Stimulated activated CD4-positive, alpha-beta T cell treated with anti-CD3 and anti-CD28 coated beads, Interleukin-15, amount 100 ng/mL, for 24 hours (primary cell): Measurements from ENCODE around the gene HSPB8.

Experiments used
- DNase-seq: peaks from one replicate; pipeline ENCODE4 v3.0.0-alpha.2; 2020

The HSPB8 gene, protein sequence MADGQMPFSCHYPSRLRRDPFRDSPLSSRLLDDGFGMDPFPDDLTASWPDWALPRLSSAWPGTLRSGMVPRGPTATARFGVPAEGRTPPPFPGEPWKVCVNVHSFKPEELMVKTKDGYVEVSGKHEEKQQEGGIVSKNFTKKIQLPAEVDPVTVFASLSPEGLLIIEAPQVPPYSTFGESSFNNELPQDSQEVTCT

DNA sequence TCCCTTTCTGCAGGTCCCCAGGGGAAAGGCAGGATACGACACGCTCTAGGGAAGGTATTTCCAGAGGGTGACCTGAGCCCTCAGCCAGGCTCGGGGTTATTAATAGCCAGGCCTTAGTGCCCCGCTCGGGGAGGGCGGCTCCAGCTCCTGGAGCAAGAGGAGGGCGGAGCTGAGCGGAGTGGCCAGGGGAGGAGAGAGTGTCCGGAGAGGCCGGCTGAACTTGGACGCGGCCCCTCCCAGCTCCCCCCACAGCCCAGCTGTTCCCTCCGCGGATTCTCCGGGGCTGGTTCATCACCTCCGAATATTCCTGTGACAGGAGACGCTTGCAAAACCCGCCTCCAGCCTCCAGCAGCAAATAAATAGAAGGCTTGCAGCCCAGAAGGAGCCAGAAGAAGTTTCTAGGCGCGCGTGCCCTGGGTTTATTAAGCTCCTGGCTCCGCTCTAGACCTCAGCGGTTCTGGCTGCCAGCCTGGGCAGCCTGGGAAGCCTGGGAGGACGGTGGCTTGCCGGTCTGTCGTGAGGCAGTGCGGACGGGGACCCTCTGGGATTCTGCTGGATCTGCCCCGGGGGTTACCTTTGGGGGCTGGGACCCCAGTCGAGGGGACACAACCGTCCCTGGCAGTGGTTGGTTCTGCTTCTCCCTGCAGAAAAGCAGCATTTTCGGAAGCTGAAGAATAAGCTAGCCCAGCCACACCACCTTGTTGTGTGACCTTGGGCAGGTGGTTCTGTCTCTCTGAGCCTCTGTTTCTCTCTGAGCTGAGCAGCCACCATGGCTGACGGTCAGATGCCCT is at the start of gene HSPB8:
TSS of gene HSPB8 (plus strand) at position 388 of the 791 bp plus-strand sequence. CDS start at position 770, 382 bp downstream.
- no peak for DNase-seq

DNA sequence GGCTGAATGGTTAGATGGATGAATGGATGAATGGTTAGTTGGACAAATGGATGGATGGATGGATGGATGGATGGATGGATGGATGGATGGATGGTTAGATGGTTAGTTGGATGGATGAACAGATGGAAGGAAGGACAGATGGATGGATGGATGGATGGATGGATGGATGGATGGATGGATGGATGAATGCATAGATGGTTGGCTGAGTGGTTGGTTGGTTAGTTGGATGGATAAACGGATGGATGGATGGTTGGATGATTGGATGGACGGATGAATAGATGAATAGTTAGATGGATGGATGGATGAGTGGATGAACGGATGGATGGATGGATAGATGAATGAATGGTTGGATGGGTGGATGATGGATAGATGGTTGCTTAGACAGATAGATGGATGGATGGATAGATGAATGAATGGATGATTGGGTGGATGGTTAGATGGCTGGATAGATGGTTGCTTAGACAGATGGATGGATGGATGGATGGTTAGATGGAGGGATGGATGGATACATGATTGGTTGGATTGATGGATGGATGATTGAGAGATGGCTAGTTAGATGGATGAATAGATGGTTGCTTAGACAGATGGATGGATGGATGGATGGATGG is 48.8 kb upstream of the HSPB8 start:
- DNase-seq, result no peak

DNA sequence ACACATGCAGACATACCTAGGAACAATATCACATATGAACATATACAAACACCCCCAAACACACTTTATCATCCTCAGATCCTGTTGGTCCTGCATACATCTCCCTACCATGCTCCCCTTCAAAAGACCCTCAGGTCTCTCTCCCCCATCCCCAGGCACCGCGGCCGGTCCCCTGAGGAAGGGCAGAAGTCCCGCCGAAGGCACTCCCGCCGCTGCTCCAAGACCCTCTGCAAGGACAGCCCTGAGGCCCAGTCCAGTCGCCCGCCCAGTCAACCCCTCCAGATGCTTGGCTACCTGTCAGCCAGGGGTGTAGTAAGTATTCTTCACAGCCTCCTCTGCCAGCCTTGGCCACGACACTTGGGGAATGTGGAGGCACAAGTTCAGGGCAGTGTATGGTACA is 48.2 kb upstream of the HSPB8 start:
- no peak for DNase-seq

DNA sequence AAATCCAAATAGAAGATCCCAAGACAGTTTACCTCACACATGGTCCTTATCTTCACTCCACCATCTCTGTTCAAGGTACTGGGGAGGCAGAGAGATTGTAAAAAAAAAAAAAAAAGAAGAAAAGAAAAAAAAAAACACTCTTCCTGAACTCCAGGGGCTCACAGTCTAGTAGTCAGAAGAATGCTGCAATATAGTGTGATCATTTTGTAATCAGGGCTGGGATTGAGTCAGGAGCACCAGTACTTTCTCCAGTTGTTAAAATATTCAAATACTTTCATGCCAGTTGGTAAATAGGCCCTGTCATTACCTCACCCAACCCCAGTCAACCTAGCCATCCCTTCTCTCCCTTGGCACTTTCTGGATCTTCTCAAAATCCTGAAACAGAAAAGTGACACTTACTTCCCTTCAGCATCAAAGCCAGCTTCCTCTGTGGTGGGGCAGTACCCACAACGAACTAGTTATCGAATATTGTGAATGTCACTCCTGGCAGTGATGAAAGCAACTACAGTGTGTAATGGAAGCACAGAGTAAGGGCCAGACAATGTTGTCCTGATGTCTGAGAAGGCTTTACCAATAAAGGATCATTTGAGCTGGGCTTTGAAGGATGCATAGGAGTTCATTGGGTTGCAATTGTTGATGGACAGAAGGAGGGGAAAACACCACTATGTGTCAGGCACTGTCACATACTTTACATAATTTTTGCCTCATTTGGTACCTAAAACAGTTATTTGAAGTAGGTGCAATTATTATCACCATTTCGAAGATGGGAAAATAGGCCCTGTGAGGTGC is 44.3 kb upstream of the HSPB8 start:
- DNase-seq, result no peak

DNA sequence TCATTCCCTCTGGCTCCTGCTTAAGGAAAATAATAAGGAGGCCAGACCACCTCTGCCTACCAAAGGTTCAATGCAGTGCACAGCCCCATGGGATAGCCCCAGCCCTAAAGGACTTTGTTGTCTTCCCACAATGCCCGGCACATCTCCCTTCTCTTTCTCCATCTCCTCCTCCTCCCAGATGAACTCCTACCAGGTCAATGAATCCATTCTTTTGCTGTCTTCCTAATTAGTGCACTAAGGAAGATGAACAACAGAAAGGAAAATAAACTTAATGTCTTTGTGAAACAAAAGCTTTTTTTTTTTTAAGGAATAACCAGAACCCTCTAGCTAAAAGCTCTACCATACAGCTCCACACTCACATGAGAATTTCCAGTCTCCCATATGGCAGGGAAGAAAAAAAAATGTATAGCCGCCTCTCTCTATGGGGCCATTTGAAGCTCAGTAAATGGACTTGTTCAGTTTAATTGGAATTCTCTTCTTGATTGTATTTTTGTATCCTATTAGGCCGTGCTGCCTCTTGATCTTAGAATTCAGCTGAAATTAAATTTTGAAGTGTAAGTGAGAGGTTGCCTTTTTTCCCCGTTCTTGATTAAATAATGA is 41.8 kb upstream of the HSPB8 start:
- DNase-seq, result no peak

DNA sequence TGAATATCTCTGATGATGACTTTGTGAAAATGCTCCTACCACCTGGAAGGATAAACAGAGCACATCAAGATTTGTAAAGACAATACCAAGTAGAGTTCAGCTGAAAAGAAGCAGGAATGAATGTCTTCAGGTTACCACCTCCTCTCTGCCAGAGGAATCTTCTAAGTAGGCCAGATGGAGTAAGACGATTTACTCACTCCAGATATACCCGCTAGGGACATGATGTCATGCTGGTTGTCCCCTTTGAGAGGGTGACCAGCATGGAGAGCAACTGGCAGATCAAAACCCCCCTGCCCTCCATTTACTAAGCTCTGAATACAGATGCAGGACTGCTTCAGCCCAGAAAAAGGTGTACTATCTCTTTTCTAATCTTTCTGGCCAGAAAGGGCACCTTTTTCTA is 39.3 kb upstream of the HSPB8 start:
- DNase-seq, result no peak

DNA sequence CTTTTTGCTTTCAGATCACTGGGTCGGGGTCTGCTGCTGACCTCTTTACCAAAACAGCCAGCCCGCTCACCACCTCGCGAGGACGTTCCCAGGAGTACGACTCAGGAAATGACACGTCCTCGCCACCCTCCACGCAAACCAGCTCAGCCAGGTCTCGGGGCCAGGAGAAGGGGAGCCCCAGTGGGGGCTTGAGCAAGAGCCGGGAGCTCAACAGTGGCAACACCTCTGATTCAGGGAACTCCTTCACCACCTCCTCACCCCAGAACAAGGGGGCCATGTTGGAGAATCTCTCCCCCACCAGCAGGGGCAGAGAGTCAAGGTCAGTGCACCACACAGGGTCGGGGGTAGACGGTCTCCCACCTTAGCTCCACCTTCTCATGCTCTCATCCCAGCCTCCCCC is 33.4 kb upstream of the HSPB8 start:
- no peak for DNase-seq

DNA sequence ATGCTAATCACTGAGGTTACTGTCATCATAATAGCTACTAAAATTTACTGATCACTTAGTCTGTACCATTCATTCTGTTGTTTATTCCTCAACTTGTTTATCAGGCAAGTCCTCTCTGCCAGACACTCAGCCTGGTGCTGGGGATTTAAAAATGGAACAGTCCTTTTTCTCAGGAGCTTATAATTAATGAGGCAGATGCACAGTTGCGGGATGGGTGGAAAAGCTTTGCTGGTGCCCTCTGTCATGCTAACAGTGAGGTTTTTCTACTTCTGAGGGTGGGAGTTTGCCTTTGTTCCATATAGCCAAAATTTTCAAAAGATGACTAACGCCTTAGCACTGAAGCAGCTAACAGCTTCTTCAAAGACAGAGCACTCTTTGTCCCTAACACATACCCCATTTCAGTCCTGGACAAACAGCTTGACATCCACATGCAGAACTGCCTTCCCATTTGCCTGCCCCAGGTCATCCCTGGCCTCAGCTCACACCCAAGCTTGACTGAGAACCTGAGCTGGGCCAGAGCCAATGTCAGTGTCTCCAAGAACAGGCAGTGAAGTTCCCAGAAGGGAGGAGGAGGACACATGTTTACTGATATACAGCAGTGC is 30.8 kb upstream of the HSPB8 start:
- DNase-seq, result no peak

DNA sequence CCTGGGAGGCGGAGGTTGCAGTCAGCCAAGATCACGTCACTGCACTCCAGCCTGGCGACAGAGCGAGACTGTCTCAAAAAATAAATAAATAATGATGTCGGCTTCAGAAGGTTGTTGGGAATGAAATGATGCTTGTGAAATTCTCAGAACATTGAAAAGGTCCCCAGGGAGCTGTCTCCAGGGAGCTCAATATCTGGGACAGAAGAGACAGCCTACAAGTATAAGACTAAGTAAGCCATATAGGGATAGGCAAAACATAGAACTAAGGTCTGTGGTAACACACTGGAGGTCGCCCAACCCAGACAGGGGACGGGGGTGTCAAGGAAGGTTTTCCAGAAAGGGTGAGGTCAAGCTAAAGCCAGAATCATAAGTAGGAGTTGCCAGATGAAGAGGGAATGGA is 29.5 kb upstream of the HSPB8 start:
- DNase-seq, result no peak

DNA sequence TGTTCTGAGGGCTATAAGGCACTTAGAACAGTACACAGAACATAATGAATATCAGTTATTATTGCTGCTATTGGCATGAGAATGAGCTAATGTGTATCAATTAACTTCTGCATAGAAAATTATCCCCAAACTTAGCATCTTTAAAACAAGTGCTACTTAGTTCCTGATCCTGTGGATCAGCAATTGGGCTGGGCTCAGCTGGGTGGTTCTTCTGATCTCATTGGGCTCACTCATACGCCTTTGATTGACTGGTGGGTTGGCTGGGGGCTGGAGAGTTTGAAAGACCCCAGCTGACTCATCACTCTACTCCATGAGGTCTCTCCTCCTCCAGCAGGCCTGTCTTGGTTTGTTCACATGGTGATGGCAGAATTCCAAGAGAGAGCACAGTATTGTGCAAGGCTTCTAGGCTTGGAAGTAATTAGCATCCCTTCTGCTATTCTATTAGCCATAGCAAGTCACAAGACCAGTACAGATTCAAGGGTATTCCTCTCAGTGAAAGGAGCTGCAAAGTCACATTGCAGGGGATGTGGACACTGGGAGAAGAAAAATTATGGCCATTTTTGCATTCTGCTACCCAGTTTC is 27.2 kb upstream of the HSPB8 start:
- no peak for DNase-seq

DNA sequence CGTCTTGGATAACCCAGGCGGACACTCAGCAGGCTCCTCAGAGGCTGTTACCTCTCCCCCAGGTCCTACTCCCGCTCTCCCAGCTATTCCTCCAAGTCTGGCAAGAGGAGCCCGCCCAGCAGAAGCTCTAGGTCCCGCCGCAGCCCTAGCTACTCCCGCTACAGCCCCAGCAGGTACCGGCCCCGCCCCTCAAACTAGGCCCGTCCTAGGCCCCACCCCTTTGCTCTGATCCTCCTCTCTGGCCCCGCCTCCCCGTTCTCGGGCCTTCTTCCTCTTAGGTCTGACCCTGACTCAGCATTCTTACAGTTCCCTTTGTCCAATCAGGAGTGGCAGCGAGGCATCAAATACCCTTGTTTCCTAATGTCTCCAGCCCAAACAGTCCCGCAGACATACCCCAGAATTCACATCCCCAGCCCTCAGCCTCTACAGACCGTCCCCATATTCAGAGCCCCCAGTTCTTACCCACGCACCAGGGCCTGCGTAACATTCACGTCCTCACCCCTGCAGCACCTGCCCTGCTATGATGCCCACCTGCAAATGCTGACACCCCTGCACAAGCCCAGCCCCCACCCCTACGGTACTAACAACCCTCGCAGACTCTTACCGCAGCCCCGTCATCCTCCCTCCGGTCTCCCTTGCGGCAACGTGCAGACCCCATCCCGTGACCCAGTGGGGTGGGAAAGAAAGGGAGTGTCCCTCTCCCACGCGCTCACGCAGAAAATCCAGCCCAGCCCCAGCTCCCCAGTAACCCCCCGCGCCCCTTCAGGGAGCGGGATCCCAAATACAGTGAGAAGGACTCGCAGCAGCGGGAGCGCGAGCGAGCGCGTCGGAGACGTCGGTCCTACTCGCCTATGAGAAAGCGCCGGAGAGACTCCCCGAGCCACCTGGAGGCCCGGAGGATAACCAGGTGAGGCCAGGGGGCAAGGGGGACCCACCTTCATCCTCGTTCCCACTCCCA is 25.0 kb upstream of the HSPB8 start:
- DNase-seq, result peak; percentile 41

DNA sequence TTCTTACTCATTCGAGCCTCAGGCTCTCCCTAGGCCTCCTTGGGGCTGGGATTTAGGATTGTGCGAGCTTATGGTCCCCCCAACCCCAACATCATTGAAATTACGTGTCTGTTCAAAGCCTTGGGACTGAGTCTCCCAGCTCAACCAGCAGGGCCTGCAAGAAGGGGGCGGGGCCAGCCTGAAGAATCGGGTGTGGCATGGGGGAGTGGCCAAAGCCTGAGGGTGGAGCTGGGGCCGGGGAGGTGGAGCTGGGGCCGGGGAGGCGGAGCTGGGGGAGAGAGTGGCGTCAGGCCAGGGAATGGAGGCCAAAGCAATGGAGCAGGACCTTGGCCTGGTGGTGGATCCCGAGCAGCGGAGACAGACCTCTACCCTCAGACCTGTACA is 24.3 kb upstream of the HSPB8 start:
- peak; percentile 11 for DNase-seq

DNA sequence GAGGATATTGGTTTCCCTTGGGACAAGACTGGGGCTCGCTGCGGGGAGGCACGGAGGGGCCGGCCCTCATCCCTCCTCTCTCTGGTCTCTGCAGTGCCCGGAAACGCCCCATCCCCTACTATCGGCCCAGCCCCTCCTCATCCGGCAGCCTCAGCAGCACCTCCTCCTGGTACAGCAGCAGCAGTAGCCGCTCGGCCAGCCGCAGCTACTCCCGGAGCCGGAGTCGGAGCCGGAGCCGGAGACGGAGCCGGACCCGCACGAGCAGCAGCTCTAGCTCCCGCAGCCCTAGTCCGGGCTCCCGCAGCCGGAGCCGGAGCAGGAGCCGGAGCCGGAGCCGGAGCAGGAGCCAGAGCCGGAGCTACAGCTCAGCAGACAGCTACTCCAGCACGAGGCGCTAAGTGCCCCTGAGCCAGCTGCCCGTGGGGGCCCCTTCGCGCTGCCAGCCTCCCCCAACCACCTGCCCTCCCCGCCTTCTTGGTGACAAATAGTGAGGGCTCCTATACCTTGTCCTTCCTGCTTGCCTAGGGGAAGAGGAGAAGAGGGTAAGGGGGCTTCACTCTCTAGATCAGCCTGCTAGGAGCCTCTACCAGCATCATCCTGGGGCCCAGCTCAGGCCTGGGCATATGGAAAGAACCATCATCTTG is 22.2 kb upstream of the HSPB8 start:
- DNase-seq, result no peak

DNA sequence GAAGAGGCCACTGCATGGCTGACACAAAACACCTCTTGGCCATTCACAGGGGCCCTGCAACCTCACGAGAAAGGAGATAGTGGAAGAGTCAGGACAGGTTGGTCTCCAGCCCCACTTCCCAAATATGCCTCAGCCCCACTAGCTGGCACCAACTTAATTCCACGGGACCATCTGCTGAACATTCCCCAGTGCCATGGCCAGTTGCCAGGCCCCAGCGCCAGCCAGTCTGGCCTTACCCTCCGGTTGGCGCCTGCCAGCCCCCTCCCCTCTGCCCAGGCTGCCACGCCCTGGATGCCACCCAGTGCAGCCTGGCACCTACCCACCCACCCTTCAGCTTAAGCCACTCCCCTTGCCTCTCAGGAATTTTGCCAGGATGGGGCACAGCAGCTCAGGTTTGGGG is 21.2 kb upstream of the HSPB8 start:
- DNase-seq, result no peak

DNA sequence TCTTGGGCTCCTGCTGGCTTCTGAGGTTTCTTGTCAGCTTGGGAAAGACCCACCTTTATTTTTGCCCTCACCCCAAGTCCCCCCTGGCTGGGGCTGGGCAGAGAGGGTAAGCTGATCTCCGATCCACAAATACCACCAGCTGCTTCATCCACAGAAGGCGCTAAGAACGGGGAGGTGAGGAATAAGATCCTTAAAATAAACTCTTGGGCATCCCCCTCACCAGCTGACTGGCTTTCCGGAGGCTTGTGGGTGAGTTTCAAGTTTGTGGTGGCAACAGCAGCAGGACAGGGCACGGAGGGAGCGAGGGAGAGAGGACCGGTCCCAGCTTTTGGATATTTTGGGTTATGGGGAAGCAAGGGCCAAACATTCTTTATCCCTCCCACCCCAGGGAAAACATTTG is 20.8 kb upstream of the HSPB8 start:
- DNase-seq, result no peak

DNA sequence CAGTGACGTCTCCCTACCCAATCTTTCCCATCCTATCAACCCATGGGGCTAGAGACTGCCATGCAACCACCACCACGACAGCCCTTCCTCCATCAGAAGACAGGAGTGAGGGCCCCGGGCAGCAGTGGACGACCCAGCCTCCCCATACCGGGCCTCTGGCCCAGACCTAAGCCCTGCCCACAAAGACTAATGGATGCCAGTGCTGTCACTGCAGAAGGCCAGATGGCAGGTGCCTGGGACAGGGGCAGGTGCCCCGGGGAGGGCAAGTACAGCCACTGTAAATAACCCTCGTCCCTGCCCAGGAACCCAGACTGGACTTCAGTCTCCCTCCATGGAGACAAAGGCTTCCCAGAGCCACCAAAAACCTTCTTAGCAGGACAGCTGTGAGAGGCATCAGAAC is 20.3 kb upstream of the HSPB8 start:
- no peak for DNase-seq

DNA sequence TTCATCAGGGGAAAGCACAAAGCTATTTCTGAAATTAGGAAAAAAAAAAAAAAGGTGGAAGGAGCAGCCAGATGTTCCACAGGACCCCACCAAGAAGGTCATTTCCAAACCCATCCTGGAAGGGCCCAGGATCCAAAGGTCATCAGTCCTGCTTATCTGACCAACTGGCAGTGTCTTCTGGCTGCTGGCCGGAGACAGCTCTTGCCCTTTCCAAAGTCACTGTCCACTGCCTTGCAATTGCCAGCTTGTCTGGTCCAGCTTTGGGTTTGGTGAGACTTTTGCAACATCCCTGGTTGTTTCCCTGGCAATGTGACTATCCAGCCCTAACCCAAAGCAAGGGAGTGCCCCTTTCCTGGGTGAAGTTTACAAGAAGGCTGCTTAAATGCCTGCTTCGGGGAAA is 18.9 kb upstream of the HSPB8 start:
- DNase-seq, result no peak

DNA sequence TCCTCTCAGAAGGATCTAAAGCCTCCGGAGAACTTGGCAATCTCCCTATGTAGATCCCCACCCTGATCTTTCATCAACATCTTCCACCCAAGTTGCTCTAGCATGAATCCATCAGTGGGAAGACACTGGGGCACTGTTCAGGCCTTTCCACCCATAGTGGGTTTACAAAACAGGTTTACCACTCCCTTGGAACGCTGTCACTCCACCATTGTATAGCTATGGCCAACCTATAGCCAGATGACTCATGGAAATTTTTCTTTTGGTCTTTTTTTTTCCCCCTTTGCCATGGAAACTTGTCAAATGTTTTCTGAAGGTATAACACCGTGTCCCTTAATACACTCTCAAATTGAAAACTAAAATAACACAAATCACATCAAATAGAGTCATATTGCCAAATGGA is 10.8 kb upstream of the HSPB8 start:
- DNase-seq, result no peak

DNA sequence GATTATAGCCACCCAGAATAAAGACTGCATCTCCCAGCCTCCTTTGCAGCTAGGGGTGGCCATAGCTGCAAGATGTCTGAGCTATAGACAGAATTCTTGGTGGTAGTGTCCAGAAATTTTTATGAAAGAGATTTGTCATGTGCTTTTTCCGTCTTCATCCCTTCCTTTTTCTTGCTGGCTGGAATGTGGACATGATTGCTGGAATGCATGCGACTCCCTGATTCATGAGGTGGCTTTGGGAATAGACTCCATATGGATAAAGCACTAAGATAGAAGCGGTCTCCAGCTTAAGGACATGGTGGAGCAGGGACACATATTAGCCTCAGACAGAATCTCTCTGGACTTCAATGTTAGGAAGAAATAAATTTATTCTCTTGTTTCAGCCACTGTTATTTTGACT is 10.0 kb upstream of the HSPB8 start:
- DNase-seq, result no peak

DNA sequence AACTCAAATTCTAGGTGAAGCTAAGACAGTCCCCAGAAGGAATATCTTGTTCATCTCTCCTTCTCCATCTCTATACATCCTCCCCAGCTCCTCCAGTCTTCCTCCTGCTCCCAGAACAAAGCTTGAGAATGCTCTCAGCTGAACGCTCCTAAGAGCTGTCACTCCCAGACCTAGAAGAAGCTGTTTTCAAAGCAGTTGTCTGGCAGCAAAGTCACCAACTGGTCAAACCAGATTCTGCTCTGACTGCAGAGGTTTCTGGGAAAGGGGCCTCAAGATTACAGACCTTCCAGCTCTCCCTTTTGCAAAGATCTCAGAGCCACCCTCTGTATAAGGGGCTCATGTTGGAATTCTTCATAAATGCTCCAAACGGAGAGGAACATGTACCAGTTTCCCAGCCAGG is 9.6 kb upstream of the HSPB8 start:
- DNase-seq, result no peak

DNA sequence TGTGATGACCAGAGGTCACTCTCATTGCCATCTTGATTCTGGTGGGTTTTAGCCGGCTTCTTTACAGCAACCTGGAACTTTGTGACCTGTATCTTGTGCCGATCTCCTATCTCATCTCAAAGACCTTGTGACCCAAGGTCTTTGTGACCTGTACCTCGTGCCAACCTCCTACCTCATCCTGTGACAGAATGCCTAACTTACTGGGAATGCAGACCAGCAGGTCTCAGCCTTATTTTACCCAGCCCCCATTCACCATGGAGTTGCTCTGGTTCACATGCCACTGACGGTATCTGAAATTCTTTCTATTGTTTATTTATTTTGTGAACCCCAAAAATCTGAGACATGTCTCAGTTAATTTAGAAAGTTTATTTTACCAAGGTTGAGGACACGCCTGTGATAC is 7.4 kb upstream of the HSPB8 start:
- no peak for DNase-seq
